ENCODE data around the gene HCFC2. TPM values are rescaled to one million over a fixed set of nuclear protein-coding genes. Genes with fewer than 3 reads are reported as not detected.

The HCFC2 gene
- total RNA-seq, 1 donor from 2014 or later = 19.4 TPM

DNA sequence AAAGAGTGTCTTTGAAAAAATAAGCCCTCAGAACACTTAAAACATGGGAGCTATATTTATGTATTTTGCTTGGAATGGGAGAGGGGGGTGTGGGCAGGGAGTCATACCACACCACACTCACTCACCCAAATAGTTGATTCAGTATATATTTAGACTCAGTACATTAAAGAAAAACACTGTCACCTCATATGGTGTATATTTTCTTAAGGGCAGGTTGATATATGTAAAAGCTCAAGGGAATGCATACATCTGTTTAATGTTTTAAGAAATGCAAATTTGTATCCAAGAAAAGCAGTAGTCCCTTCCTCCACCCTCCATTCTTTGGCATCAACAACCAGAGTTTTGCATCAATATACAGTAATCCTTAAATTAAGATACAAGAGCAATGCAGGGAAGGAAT lies 72.2 kb downstream of the HCFC2 start:
- H3K9me3 ChIP-seq = no peaks in the 10 kb centered on the region
- intact Hi-C loops (cut with DNase I) = no loop called here
- peak overlapping the region; percentile 77 for H3K4me3 ChIP-seq
- H3K27me3 ChIP-seq = no peaks in the 10 kb centered on the region
- TF ChIP-seq, protein P1, sequence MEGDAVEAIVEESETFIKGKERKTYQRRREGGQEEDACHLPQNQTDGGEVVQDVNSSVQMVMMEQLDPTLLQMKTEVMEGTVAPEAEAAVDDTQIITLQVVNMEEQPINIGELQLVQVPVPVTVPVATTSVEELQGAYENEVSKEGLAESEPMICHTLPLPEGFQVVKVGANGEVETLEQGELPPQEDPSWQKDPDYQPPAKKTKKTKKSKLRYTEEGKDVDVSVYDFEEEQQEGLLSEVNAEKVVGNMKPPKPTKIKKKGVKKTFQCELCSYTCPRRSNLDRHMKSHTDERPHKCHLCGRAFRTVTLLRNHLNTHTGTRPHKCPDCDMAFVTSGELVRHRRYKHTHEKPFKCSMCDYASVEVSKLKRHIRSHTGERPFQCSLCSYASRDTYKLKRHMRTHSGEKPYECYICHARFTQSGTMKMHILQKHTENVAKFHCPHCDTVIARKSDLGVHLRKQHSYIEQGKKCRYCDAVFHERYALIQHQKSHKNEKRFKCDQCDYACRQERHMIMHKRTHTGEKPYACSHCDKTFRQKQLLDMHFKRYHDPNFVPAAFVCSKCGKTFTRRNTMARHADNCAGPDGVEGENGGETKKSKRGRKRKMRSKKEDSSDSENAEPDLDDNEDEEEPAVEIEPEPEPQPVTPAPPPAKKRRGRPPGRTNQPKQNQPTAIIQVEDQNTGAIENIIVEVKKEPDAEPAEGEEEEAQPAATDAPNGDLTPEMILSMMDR (IDR thresholded peaks at IDR 0.05) = no peak
- DNase-seq (no peak), ATAC-seq (no peak)
- peaks cover 13% of the 10 kb centered on the region for H3K36me3 ChIP-seq
- H3K4me1 ChIP-seq = peaks cover 31% of the 10 kb centered on the region
- peak overlapping the region; percentile 86 for H3K27ac ChIP-seq

DNA sequence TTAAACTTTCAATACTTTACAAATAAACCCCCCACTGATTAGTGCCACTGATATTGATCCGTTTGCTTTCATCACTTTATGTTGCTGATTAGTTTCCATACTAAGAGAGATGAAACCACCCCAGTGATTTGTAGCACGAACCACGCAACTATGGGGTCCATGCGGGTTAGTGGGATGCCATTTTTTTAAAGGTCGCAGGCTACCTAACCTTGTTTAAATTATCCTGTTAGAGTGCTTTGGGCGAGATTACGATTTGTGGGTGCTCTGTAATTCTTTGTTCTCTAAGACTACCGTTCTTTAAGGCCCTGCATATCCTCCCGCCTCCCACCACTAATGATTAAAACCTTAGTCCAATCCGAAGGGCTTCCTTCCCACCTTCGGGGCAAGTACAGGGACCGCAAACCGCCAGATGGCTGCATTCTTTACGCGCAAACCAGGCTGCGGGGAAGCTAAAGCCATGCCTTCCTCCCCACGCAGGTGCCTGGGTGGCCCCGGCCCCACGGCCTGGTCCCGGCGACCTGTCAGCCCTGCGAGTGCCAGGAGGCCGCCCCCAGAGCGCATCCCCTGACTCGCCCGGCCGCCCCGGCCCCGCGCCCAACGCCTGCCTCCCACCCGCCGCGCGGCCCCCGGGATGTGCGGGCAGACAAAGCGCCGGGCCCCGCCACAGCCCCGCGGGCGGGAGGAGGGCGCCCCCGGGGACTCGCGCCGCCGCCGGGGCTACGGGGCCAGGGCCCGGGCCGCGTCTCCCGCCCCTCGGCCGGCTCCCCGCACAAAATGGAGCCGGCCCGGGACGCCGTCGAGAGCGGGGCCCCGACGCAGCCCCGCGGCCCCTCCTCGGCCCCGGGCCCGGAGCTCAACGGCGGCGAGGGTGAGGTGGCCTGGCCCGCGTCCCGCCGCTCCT lies 72.9 kb downstream of the HCFC2 start:
- peak; percentile 73 for DNase-seq
- Histone ChIP-seq H3K4me3 (peak overlapping the region; percentile 77), H3K27me3 (no peaks in the 10 kb centered on the region), H3K27ac (peak overlapping the region; percentile 86), H3K36me3 (peaks cover 10% of the 10 kb centered on the region), H3K4me1 (peaks cover 28% of the 10 kb centered on the region), H3K9me3 (no peaks in the 10 kb centered on the region)
- intact Hi-C loops (cut with DNase I) = no loop called here
- TF ChIP-seq, protein P1 (IDR thresholded peaks at IDR 0.05) = no peak
- ATAC-seq = peak; percentile 1

DNA sequence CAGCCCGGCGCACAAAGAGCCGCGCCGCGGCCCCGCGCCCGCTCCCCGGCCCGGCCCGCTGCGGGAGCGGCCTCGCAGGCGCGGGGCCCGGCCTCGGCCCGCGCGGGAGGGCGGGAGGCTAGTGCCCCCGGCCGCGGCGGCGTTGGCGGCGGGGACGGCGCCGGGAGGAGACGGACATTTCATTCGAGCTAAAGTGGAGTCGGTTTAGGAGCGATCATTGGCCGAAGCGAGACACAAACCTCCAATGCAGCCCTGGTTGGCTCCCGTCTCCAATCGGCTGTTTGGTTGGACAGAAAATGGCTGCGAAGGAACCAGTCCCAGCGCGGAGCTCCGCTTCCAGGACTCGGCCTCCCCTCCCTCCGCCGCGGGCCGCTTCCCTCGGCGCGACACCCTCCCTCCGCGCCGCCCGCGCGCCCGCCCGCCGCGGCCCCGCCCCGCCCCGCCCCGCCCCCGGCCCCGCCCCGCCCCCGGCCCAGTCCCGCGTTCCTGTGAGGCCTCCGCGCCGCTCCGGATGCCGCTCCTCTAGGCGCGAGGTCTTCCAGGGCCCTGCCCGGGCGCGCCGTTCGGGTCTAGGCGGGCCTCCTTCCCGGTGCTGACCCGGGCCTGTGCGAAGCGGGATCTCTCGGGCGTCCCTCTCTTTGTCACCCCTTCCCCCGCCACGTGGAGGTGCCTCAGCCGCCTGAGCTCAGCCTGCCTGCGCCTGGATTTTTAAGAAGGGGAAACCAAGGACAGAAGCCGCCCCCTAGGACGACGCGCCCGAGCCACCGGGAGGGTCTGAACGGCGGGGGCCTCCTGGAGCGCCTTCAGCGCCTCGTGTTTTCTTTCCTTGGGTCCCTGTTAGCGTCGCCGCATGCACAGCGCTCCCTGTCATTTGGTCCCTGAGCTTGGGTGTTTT lies 73.8 kb downstream of the HCFC2 start, which contains the start of gene NFYB:
NFYB (minus strand) TSS at position 309 of the 895 bp plus-strand sequence. CDS start 2,757 bp downstream, outside the sequence.
- H3K27me3 ChIP-seq = no peaks in the 10 kb centered on the region
- intact Hi-C loops (cut with DNase I) = no loop called here
- TF ChIP-seq, protein P1 (IDR thresholded peaks at IDR 0.05) = no peak
- ATAC-seq = peak; percentile 99
- peaks cover 19% of the 10 kb centered on the region for H3K4me1 ChIP-seq
- H3K27ac ChIP-seq = peak within 1 kb of the TSS; percentile 86
- peak; percentile 96 for DNase-seq
- peak within 1 kb of the TSS; percentile 77 for H3K4me3 ChIP-seq
- no peaks in the 10 kb centered on the region for H3K9me3 ChIP-seq
- peaks cover 1% of the 10 kb centered on the region for H3K36me3 ChIP-seq

DNA sequence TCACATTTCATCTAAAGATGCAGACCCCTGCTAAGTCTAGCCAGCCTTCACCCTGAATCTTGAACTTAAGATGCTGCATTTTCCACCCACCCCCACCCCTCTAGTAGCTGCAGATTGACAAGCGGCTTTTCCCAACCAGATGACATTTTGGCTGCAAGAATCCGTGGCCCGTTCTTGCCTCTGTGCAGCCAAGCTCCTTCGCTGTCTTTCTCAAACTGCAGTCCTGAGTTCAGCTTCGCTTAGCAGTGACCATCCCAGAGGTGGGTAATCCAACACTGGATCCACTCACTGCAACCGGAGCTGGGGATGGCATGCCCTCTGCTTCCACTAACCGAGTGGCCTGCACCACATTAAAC lies 74.4 kb downstream of the HCFC2 start:
- no peaks in the 10 kb centered on the region for H3K27me3 ChIP-seq
- ATAC-seq = no peak
- H3K36me3 ChIP-seq = no peaks in the 10 kb centered on the region
- DNase-seq = no peak
- intact Hi-C loops (cut with DNase I) = no loop called here
- H3K4me1 ChIP-seq = peaks cover 18% of the 10 kb centered on the region
- peak overlapping the region; percentile 85 for H3K27ac ChIP-seq
- peak overlapping the region; percentile 51 for H3K4me3 ChIP-seq
- no peaks in the 10 kb centered on the region for H3K9me3 ChIP-seq
- TF ChIP-seq, protein P1 (IDR thresholded peaks at IDR 0.05) = no peak

DNA sequence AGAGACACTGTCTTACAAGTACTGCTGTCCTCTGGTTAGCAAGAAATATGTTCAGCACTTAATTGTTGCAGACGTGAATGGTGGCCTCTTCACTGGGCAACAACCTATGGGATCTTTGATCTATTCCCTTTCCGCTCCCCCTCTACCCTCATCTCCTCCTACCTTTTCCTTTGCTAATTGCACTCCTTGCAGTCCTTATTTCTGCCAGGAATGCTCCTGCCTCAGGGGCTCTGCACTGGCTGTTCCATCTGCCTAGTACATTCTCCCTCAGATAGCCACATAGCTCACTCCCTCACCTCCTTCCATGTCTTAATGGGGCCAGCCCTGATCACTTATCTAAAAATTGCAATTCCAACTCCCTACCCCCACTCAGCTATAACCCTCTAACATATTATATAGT lies 78.2 kb downstream of the HCFC2 start:
- no peaks in the 10 kb centered on the region for H3K27me3 ChIP-seq
- no peaks in the 10 kb centered on the region for H3K36me3 ChIP-seq
- no peak overlapping the region for H3K27ac ChIP-seq
- no peaks in the 10 kb centered on the region for H3K4me1 ChIP-seq
- ATAC-seq (no peak), DNase-seq (no peak)
- intact Hi-C loops (cut with DNase I) = no loop called here
- TF ChIP-seq, protein P1 (IDR thresholded peaks at IDR 0.05) = no peak
- no peak overlapping the region for H3K4me3 ChIP-seq
- no peaks in the 10 kb centered on the region for H3K9me3 ChIP-seq
